Hepatocyte (in vitro differentiated cells): ENCODE data around the gene AIF1. TPM values are rescaled to one million over a fixed set of nuclear protein-coding genes. Genes with fewer than 3 reads are reported as not detected.

Source experiments
- DNase-seq: peaks from one replicate; pipeline ENCODE4 v3.0.0-alpha.2; 2016; ENCODE audit warnings: low spot score
- H2AFZ ChIP-seq: fragments of 200-600 bp; sonication (generic); 2 replicates; pipeline ENCODE4 v1.6.0; 2016; ENCODE audit warnings: antibody characterized with exemption, mild to moderate bottlenecking
- H3K27ac ChIP-seq: fragments of 200-600 bp; sonication (generic); 2 replicates; pipeline ENCODE4 v1.5.1; 2016; ENCODE audit warnings: mild to moderate bottlenecking
- H3K27me3 ChIP-seq: fragments of 200-600 bp; sonication (generic); 2 replicates; pipeline ENCODE4 v1.6.1; 2016
- H3K36me3 ChIP-seq: fragments of 200-600 bp; sonication (generic); replicated peaks from 2 replicates; pipeline ENCODE4 v1.5.1; 2016; ENCODE audit warnings: low read depth; ENCODE audit not compliant: insufficient read depth
- H3K4me1 ChIP-seq: fragments of 200-600 bp; sonication (generic); 2 replicates; pipeline ENCODE4 v1.5.1; 2016; ENCODE audit warnings: mild to moderate bottlenecking, moderate library complexity; ENCODE audit not compliant: insufficient read depth
- H3K4me2 ChIP-seq: fragments of 200-600 bp; sonication (generic); 2 replicates; pipeline ENCODE4 v1.6.0; 2016
- H3K4me3 ChIP-seq: fragments of 200-600 bp; sonication (generic); 2 replicates; pipeline ENCODE4 v1.5.1; 2016; ENCODE audit warnings: mild to moderate bottlenecking
- H3K79me2 ChIP-seq: fragments of 200-600 bp; sonication (generic); 2 replicates; pipeline ENCODE4 v1.6.0; 2017; ENCODE audit warnings: mild to moderate bottlenecking
- H3K9me2 ChIP-seq: fragments of 200-600 bp; sonication (generic); replicated peaks from 2 replicates; pipeline ENCODE4 v1.6.0; 2017; ENCODE audit warnings: mild to moderate bottlenecking; ENCODE audit not compliant: insufficient read depth
- H3K9me3 ChIP-seq: fragments of 200-600 bp; sonication (generic); 2 replicates; pipeline ENCODE4 v1.5.1; 2016; ENCODE audit warnings: low read depth, mild to moderate bottlenecking
- H4K20me1 ChIP-seq: fragments of 200-600 bp; sonication (generic); 2 replicates; pipeline ENCODE4 v1.6.0; 2016; ENCODE audit warnings: mild to moderate bottlenecking; ENCODE audit not compliant: insufficient read depth, poor library complexity, severe bottlenecking
- CTCF ChIP-seq: fragments of 200-600 bp; sonication (generic); IDR thresholded peaks from 2 replicates; pipeline ENCODE4 v1.5.1; 2016; ENCODE audit warnings: antibody characterized with exemption, mild to moderate bottlenecking; ENCODE audit not compliant: poor library complexity
- EZH2 ChIP-seq: fragments of 200-600 bp; sonication (generic); IDR thresholded peaks from 2 replicates; pipeline ENCODE4 v1.6.1; 2016; ENCODE audit warnings: antibody characterized with exemption, mild to moderate bottlenecking, borderline replicate concordance
- EZH2phosphoT487 ChIP-seq: fragments of 200-600 bp; sonication (generic); IDR thresholded peaks from one replicate; pipeline ENCODE4 v1.6.1; 2018; ENCODE audit warnings: antibody characterized with exemption, mild to moderate bottlenecking, low read depth, moderate library complexity; ENCODE audit not compliant: unreplicated experiment, severe bottlenecking
- WGBS: methylation state at CpG from one replicate; pipeline ENCODE4 v1.1.6; 2016; ENCODE audit warnings: low lambda C conversion rate; ENCODE audit errors: missing lambda C conversion rate; 5-methylcytosine and 5-hydroxymethylcytosine counted together
- polyA plus RNA-seq: library from polyadenylated mRNA; unstranded; fragments of >200 nt; fragmentation: Nextera tagmentation; extraction: Ambion mirVana; gene quantifications from 2 replicates; pipeline ENCODE4 v1.2.1, GENCODE V29; 2016
- total RNA-seq: library from RNA; depleted of rRNA; stranded (reverse); fragments of >200 nt; gene quantifications from 2 replicates; pipeline ENCODE4 v1.2.3, GENCODE V29; 2014

AIF1 gene
- total and polyA plus RNA-seq, 2 experiments from 2014 or later, result 4.6 to 7.2 TPM

GRCh38 chr6:31632279-31632946 is 17.4 kb downstream of the AIF1 start:
- no peak overlapping the region for H3K4me3 ChIP-seq
- no peak overlapping the region for H3K27ac ChIP-seq
- H3K79me2 ChIP-seq, result peaks cover 6% of the 10 kb centered on the region
- peaks cover 9% of the 10 kb centered on the region for H4K20me1 ChIP-seq
- no peaks in the 10 kb centered on the region for H3K27me3 ChIP-seq
- 97% methylated on average over 26 of the region's 26 CpGs for WGBS
- DNase-seq, result no peak
- H3K4me1 ChIP-seq, result no peaks in the 10 kb centered on the region
- H2AFZ ChIP-seq, result no peak overlapping the region
- no peak overlapping the region for H3K4me2 ChIP-seq
- no peaks in the 10 kb centered on the region for H3K9me2 ChIP-seq
- no peaks in the 10 kb centered on the region for H3K36me3 ChIP-seq
- H3K9me3 ChIP-seq, result no peaks in the 10 kb centered on the region
- TF ChIP-seq EZH2phosphoT487 (no peak), EZH2 (no peak), CTCF (no peak)

- Histone ChIP-seq H2AFZ (no peak overlapping the region), H4K20me1 (peaks cover 7% of the 10 kb centered on the region), H3K4me2 (no peak overlapping the region), H3K4me3 (no peak overlapping the region), H3K79me2 (peaks cover 6% of the 10 kb centered on the region), H3K9me3 (no peaks in the 10 kb centered on the region), H3K27ac (no peak overlapping the region), H3K4me1 (no peaks in the 10 kb centered on the region), H3K36me3 (no peaks in the 10 kb centered on the region), H3K27me3 (no peaks in the 10 kb centered on the region), H3K9me2 (no peaks in the 10 kb centered on the region)
- TF ChIP-seq CTCF (no peak), EZH2phosphoT487 (no peak), EZH2 (no peak)
- 91% methylated on average over 7 of the region's 7 CpGs for WGBS
- no peak for DNase-seq
Observed at GRCh38 chr6:31633447-31633846, 18.4 kb downstream of the AIF1 start.

GRCh38 chr6:31634131-31634530 is 19.1 kb downstream of the AIF1 start:
- no peaks in the 10 kb centered on the region for H3K9me3 ChIP-seq
- H4K20me1 ChIP-seq, result peaks cover 3% of the 10 kb centered on the region
- no peaks in the 10 kb centered on the region for H3K27me3 ChIP-seq
- no peak overlapping the region for H3K4me2 ChIP-seq
- no peak overlapping the region for H3K4me3 ChIP-seq
- peaks cover 2% of the 10 kb centered on the region for H3K79me2 ChIP-seq
- H2AFZ ChIP-seq, result no peak overlapping the region
- no peaks in the 10 kb centered on the region for H3K4me1 ChIP-seq
- no peak for DNase-seq
- no peaks in the 10 kb centered on the region for H3K9me2 ChIP-seq
- TF ChIP-seq EZH2, result no peak
- TF ChIP-seq EZH2phosphoT487, result no peak
- TF ChIP-seq CTCF, result no peak
- H3K36me3 ChIP-seq, result no peaks in the 10 kb centered on the region
- 80% methylated on average over 3 of the region's 3 CpGs for WGBS
- H3K27ac ChIP-seq, result no peak overlapping the region
